GM12873 (cell line): ENCODE data around the gene FRAS1.

Experiments used
- TF ChIP-seq, protein P1 (sequence below): IDR thresholded peaks from 2 replicates; pipeline ENCODE4 v1.5.1; 2012; ENCODE audit warnings: low read depth, mild to moderate bottlenecking, moderate library complexity, low read length, control low read depth; ENCODE audit not compliant: insufficient read depth; ENCODE audit errors: missing control alignments

Gene FRAS1

GRCh38 chr4:78171482-78171881, 114.4 kb downstream of the FRAS1 start:
- TF ChIP-seq, protein P1, sequence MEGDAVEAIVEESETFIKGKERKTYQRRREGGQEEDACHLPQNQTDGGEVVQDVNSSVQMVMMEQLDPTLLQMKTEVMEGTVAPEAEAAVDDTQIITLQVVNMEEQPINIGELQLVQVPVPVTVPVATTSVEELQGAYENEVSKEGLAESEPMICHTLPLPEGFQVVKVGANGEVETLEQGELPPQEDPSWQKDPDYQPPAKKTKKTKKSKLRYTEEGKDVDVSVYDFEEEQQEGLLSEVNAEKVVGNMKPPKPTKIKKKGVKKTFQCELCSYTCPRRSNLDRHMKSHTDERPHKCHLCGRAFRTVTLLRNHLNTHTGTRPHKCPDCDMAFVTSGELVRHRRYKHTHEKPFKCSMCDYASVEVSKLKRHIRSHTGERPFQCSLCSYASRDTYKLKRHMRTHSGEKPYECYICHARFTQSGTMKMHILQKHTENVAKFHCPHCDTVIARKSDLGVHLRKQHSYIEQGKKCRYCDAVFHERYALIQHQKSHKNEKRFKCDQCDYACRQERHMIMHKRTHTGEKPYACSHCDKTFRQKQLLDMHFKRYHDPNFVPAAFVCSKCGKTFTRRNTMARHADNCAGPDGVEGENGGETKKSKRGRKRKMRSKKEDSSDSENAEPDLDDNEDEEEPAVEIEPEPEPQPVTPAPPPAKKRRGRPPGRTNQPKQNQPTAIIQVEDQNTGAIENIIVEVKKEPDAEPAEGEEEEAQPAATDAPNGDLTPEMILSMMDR: no peak

GRCh38 chr4:78174891-78175290, 117.8 kb downstream of the FRAS1 start:
- TF ChIP-seq, protein P1: no peak

- TF ChIP-seq, protein P1: no peak
These were observed 122.1 kb downstream of the FRAS1 start for GRCh38 chr4:78179196-78179595.

- TF ChIP-seq, protein P1: no peak
These were observed 127.5 kb downstream of the FRAS1 start for GRCh38 chr4:78184584-78184983.

- TF ChIP-seq, protein P1: no peak
These were observed 128.0 kb downstream of the FRAS1 start for GRCh38 chr4:78185117-78185516.

DNA sequence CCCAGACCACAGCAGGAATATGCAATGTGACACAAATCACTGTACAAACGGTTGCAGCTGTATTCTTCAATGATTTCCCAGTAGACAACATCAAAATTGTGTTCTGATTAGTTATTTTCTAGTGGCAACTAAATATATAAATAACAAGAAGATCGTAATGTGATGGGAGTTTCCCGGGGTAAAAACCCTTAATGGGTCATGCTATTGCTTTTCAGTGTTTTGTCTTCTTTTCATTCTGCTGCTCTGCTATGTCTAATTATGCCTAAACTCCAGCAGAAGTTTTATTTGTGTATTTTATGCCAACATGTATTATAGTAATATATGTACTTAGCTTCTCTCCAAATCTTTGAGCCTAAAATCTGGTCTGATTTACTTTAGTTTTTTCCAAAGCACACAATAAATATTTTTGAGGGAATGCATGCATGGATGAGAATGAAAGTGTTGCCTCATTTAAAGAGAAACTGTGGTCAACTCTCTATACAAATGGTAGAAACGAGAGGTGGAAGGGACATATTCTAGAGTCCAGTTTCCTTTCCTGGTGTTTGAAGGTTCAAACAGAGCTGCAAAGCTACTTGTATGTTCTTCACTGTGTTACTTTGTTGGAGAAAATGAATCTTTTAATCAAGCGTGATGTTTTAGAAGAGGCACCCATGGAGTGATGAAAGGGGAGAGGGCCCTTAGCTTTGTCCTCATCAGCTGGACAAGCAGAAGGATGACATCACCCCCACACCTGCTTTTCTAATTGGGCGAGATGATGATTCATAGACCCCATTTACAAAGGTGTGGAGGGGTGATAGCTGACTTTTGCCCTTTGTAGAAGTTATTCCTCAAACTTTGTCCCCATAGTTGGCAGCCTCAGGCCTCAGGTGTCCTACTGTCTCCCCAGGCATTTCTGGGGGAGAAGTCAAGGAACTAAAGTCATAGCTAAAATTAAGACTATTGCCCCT, 129.7 kb downstream of the FRAS1 start:
- TF ChIP-seq, protein P1: no peak

DNA sequence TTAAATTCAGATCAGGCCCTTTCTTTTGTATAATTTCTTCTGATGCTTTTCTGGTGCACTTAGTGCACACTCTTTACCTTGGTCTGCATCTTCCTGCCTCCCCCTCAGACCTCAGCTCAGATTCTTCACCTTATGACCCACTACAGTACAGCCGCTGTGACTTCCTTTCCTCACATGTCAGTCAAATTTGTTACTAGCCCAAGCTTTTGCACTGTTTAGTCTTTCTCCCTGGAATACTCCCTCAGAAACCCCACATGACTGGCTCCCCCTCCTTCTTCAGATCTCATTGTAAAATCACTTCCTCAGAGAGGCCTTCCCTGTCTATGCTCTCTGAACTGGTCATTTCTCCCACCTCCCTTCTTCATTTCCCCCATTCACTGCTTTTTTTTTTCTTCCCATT, 132.9 kb downstream of the FRAS1 start:
- TF ChIP-seq, protein P1: no peak
